GM19455 (cell line): ENCODE measurements around the gene SPOCK1.

ENCODE experiments used
- ATAC-seq: cut with Tn5 transposase; IDR thresholded peaks from one replicate; pipeline ENCODE4 v1.9.1; 2021; ENCODE audit not compliant: unreplicated experiment

SPOCK1 gene

DNA sequence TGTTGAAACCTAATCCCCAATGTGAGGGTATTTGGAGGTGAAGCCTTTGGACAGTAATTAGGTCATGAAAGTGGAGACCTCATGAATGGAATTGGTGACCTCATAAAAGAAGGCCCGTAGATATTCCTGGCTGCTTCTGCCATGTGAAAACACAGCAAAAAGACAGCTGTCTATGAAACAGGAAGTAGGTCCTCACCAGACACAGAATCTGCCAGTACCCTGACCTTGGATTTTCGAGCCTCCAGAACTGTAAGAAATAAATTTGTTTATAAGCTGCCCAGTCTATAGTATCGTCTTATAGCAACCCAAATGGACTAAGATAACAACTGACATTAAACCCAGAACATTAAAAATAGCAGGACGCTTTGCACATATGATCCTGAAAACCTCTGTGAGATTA is 371.1 kb downstream of the SPOCK1 start:
- ATAC-seq, result no peak

DNA sequence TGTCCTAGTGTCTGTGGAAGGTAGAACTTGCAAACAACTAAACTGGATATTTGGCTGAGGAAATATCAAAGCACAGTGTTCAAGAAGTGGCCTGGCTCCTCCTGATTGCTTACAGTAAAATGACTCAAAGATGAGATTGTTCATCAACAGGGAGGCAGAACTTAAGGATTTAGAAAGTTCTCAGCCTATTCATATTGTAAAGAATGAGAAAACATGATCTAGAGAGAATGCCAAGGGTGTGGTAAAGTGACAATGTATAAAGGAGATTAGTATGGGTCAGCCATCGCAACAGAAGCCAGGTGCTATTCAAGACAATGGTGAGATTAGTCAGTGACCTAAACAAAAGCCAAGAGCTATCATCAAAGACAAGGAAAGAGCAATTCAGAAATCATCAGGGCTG is 372.3 kb downstream of the SPOCK1 start:
- no peak for ATAC-seq

DNA sequence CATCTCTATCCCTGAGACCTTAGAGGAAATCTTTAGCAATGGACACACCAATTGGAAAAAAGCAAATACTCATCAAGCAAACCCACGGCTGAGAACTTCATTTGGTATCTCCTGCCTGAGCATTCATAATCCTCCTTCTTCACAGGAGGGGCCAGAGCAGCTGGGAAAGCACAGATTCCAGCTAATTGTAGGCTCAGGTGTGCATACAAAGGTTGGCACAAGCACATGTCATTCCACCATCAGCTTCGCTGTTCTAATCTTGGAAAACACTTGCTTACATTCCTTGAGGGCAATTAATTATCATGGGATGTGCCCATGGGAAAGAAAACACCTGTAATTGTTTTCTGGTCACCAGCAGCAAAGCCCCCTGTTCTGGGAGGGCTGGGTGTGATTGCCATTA is 376.6 kb downstream of the SPOCK1 start:
- ATAC-seq, result no peak

DNA sequence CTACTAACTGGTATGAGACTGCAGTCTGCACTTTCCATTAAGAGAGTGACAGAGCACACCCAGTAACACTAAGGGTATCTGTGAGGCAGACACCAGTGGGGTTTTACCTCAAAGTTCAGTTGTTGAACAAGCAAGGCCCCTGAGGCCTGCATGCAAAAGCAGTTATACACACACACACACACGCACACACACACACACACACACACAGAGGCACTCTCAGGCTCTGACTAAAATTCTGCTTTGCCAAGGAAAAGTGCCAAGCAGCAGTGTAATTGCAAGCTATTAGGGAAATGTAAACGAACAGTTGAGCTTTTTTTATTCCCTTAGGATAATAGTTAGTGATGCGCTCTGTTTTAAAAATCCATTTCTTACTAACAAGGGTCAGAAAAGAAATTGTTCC is 377.1 kb downstream of the SPOCK1 start:
- ATAC-seq, result no peak

DNA sequence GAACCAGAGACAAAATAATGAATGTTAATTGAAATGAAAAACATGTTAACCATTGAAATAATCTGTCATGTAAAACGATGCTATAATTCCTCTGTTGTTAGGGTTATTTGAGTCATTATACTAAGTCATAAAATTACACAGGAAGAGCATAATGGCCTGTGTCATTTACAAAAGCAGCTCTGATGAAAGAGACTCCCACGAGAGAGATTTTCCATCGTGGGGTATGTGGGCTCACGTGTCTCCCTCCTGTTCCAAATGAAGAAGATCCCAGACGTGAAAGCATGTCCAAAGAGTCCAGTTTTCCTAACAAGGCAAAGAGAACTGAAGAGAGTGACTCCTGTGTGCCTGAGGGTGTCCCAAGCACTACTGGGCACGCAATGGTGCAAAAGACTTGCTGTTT is 379.8 kb downstream of the SPOCK1 start:
- no peak for ATAC-seq

DNA sequence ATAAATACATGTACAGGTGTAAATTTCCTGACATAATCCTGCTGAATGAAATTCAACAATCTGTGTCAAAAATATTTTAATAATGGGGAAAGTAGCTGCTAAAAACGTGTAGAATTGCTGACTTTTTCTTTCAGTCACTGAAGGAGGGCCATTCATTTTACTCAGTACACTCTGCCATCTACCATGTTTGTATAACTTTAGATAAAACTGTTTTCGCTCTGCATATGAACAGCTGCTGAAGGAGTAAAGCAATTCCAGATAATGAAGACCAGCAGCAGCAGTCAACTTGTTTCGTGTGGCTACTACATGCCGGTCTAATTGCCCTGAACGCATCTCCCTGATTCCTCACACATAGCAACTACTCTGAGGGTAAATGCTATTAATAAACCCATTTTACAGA is 380.5 kb downstream of the SPOCK1 start:
- no peak for ATAC-seq

DNA sequence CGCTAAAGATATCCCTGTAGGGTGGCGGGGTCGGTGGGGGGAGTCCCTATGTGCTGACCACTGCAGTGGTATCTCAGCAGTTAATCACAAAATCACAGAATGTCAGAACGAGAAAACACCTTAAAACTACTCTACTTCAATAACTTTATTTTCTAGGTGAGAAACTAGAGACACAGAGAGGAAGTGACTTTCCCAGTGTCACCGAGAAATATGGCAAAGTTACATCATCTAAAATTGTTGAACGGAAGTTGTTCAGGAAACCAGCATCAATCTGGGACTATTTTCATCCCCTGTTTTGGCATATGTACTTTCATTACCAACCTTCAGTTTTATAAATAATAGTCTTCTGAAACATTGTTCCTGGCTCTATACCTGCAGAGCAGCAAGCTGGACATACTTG is 384.0 kb downstream of the SPOCK1 start:
- no peak for ATAC-seq

DNA sequence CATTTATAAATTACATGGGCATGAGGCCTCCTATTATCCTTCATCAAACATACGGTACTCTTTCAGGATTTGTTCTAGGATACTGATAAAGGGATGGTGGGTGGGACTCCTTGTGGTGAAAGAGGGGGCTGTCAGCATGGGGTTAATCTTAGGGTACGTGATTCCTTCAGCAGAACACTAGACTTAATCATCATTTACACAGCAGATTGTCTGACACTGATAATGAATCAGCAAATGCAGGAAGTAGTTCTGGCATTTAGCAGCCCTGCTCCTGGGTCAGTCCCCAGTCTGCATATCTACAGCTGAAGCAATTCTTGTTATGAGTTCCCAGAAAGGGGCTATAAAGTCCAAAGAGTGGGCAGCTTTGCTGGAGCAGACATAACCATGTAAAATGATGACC is 384.6 kb downstream of the SPOCK1 start:
- no peak for ATAC-seq

DNA sequence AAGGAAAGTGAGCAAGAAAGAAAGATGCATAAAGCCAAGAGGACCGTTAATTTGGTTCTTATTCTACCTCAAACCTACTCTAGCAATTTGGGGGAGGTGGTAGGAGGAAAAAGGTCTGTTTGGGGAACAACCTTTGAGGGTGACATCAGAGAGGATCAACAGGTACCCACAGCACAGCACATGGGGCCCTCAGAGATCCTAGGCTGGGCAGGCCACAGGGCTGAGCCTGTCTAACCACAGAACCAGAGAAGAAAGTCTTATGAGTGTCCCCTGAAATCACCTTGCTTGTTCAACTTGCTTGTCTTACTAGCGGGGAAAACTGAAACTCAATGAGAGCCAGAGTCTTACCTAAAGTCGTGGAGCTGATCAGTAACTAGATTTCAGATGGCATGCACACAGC is 385.2 kb downstream of the SPOCK1 start:
- no peak for ATAC-seq

DNA sequence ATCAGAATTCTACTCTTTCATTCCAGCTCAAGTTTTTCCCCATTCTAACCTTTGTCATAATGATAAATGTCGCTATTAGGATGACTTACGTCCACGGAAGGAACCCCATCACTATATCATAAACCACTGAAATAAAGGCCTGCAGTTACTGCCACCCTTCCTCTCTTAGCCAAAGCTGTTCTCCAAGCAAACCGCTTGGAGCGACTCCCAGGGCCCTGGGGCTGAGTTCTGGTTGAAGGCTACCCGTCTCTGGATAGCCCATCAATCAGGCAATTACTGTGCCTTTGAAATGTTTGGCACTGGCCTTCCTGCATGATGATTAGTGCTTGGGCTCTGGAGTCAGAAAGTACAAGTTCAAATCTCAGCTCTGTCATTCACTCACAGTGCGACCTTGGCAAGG is 386.0 kb downstream of the SPOCK1 start:
- ATAC-seq, result no peak

DNA sequence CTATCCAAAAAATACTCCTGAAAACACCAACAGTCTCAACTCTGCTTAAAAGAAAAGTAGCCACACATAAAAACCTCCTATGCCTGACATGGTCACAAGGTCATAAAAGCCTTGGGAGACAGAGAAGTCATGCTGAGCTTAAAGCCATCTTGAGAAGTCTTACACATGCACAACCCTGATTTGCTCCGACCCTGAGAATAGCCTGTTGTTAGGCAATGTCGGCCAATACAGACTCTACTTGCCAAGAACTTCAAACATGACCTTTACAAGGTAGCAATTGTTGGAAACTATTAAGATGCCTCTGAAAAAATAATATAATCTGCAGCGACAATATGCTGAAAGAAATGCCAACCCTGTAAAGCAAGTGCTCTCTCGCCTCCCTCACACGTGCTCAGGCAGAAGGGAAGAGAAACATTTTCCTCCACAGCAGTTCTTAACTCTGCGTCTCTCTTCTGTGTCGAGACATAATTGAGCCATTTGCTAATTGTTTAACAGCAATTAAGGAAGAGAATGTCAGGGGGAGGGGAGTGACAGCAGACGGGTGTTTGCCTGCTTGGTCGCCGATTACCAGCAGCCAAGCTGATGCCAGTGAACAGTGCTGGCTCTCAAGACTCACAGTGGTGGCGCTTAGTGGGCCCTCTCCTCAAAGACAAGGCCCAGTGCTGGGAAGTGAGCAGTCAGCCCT is 393.6 kb downstream of the SPOCK1 start:
- no peak for ATAC-seq

DNA sequence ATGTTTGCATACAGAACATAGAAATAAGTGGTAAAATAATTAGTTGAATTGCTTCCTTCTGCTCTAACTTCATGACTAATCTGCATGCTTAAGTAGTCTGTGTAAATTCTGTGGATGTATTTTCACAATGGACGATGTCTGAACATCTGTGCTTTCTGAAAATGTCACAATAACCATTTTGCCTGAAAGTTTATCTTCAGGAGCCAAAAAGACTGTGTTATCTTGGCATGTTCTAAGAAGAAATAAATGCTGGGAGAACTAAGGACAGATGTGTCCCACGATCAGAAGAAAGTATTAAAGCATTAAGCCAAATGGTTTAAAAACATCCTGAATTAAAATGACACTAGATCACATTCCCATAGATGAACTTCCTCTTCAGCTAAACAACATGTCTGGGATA is 397.6 kb downstream of the SPOCK1 start:
- ATAC-seq, result no peak

DNA sequence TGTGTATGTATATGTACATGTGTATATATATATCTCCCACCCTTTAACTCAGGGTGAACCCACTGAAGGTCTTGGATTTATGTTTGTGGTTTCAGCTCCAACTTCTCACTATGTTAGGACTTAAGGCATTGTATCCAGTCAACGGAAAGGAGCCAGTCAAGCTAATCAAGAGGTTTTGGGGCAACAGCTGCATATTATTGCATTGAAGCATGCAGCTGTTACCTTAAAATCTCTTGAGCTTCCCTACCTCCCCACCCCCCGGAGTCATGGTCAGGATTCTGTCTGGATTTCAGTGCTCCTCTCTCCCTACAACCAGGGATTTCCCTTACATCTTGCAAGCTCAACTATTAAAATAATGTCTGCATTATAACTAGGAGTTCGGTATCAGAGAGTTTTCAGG is 399.5 kb downstream of the SPOCK1 start:
- ATAC-seq, result no peak

DNA sequence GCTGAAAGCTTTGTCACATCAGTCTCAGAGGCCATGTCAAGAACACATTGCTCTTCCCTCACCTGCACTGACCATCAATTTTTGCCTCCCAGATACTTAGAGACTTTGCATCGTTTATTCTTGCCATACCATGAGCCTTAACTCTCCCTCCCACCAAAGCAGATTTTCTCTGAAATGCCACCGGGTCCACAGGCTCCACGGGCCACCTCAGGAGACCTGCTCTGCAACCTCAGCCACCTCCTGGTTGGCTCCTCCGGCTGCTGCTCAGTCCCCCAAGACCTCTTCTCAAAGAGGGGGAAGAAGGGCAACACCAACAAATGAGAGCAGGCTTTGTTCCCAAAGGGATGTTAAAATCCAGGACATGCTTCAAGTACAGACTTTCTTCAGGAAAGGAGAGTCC is 400.5 kb downstream of the SPOCK1 start:
- no peak for ATAC-seq

DNA sequence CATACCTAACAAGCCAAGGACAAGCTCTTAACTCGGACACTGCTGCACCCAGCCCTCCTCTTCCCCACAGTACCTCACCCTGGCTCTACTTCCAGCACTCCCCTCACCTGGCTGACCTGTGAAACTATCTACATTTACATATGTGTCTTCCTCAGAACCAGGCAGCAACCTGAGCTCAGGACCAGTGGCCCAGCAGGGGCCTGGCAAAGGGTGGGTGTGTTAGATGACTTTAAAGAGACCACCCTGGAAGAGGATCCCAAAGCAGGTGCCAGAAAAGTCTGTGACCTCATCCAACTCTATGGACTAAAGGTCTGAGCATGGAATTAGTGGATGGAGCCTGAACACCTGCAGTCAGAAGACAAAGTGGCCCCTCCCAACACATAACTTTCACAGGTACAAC is 400.9 kb downstream of the SPOCK1 start:
- ATAC-seq, result no peak

DNA sequence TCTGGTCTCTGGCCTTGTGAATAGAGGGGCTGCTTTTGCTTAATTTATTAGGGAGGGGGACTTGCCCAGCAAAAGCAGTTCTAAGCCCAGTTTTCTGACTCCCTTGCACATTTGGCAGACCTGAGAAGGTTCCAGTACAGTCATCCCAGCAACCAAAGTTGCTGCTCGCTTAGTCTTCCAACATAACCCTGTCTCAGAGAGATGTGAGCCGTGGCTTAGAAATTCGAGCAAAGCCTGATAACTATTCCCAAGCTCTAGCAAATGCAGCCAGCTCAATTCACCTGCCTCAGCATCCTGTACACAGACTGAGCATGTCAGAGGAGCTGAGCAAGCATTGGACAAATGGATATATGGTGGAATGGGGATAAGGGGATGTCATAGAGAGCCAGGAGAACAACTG is 401.9 kb downstream of the SPOCK1 start:
- ATAC-seq, result no peak

DNA sequence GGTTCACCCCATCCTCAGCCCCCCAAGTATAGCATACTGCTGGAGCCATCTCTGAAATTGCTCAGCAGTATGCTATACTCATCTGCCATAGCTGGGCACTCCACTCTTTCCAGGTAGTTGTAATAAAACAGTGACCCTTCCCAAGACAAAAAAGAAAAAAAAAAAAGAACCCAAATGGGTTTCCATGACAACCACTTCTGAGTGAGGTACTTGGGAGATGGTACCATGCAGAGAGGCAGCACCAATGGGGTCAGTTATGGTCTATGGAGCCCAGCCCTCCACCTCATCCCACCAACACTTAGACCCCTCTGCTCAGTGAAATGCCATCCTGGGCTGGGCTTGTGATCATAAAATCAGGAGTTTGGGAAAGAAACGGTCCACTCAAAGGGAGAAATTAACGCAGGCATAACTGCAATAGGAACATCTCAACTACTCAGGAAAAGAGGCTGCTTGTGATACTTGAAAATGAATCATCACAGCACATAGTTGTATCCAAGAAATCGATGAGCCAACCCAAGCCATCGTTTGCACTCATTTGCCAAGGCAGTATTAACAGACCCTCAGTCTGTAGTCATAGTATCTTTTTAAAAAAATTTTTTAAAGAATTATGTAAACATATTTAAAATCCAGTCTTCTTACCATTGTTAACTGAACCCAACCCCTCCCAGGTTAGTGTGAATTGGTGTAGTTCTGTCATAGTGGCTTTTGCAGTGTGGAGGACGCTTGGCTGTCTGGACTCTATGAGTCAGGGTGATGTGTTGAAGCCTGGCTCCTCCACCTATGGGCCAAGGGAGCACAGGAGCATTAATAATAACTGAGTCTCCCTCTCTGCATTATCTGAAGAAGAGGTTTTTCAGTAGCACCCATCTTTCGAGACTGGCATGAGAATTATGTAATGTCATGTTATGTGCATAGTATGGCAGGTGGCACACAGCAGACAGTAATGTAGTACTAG is 402.7 kb downstream of the SPOCK1 start:
- ATAC-seq, result no peak

DNA sequence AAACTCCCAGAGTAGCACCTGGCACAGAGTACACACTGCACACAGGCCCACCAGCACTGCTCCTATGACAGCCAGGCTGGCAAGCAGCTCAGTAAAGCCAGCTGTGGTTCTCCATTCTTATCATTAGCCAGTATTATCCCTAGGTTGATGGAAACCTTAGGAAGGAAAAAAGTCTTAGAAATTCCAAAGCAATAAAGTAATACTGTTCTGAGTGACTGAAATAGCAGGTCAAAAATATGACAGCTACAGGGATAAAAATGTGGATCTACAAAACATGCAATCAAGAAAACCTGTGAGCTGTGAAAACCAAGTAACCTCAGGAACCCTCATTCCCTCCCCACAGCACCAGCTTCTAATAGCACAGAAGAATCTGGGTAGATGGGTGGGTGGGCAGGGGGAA is 403.5 kb downstream of the SPOCK1 start:
- no peak for ATAC-seq

DNA sequence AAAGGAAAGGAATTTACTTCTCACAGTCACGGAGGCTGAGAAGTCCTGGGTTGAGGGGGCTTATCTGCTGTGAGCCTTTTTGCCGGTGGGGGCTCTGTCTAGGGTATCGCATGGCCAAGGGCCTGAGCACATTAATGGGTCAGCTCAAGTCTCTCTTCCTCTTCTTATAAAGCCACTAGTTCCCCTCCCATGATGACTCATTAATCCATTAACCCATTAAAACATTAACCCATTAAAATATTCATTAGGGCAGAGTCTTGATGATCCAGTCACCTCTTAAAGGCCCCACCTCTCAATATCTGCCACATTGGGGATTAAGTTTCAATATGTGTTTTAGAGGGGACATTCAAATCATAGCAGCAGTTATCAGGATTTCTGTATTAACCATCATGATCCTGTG is 406.3 kb downstream of the SPOCK1 start:
- ATAC-seq, result no peak

DNA sequence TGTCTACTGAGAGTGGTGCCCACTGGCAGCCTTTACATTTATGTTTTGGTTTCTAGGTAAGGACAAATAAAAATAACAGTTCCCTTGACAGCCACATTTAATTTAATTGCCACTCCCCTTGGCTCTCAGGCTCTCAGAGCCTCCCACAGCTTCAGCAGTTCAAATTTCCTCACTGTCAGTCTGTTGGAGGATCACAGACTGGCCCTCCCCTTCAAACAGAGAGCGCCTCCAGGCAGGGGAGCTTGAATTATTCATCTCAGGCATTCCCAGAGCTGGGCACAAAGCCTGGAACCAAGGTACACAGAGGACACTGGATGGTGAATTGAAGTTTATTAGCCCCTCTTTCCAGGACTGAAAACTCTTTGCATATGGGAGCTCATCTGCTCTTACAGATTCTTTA is 407.7 kb downstream of the SPOCK1 start:
- ATAC-seq, result no peak

DNA sequence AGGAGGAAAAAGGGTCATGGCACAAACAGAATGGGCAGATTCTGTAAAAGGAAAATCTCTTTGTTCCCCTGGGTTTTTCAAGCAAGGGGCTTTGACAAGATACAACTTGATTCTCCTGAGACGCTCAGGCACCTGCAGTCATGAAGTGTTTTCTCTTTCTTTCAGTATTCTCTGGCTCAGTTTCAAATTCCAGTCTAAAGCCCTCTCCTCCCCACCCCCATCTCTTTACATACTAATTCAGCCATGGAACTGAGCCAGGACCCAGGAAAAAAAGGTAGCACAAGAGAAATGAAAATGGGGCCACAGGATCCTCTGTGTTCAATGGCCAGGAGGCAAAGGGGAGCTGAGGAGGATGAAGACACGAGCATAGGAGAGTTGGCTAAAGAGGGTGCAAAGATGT is 408.4 kb downstream of the SPOCK1 start:
- ATAC-seq, result no peak

DNA sequence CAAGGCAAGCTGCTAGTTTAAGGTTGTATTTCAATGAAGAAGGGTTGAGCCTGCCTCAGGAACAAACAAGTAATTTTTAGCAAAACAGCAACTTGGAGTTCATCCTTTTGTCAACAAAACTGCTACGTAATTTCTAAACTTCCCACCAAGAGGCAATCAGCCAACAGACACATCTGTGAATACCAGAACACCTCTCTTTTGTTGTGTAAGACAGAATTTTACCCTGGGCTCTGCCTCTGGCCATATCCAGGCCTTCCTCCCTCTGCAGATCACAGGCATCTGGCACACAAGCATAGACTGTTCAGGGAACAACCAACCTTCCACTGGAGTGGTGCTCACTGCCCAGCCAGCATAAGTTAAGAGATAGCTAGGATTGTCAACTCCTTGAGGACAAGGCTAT is 409.0 kb downstream of the SPOCK1 start:
- ATAC-seq, result no peak

DNA sequence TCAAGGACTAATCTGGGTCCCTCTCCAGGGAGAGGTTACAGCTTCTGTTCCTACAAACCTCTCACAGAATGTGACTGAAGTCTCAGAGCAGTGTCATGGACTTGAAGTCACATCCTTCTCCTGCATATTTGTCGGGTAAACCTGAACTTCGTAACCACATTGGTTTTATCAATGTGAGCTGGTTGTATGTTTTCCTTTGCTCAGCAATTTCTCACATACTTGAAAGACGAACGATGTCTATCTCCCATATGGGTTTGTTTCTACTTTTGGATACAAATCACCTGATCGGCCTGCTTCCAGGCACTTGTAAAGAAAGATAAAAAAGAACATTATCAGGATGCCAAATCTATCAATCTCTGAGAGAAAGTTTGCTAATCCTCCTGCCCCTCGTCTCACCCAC is 411.0 kb downstream of the SPOCK1 start:
- no peak for ATAC-seq
